ENCODE measurements around the gene DHTKD1.

DHTKD1 gene

GRCh38 chr10:12068449-12069269, at the start of gene DHTKD1:
DHTKD1 (plus strand) TSS chr10:12068954; CDS start chr10:12069034, 80 bp downstream.
- DNase-seq (ENCODE audit: low read depth in 2 of 2), result peak; percentile 93 to 99

- no peak for DNase-seq (ENCODE audit: low read depth in 2 of 2)
Observed at GRCh38 chr10:12019283-12019971, 49.3 kb upstream of the DHTKD1 start.

- no peak for DNase-seq (ENCODE audit: low read depth in 2 of 2)
Observed at GRCh38 chr10:12020574-12020973, 48.2 kb upstream of the DHTKD1 start.

GRCh38 chr10:12022580-12023257, 46.0 kb upstream of the DHTKD1 start:
- DNase-seq (ENCODE audit: low read depth in 2 of 2), result no peak

GRCh38 chr10:12025591-12025990, 43.2 kb upstream of the DHTKD1 start:
- no peak for DNase-seq (ENCODE audit: low read depth in 2 of 2)

- no peak for DNase-seq (ENCODE audit: low read depth in 2 of 2)
Observed at GRCh38 chr10:12027539-12027938, 41.2 kb upstream of the DHTKD1 start.

- no peak for DNase-seq (ENCODE audit: low read depth in 2 of 2)
Observed at GRCh38 chr10:12031404-12031803, 37.4 kb upstream of the DHTKD1 start.

- no peak for DNase-seq (ENCODE audit: low read depth in 2 of 2)
Observed at GRCh38 chr10:12036073-12036655, 32.6 kb upstream of the DHTKD1 start.

- no peak for DNase-seq (ENCODE audit: low read depth in 2 of 2)
Observed at GRCh38 chr10:12041766-12042408, 26.9 kb upstream of the DHTKD1 start.

- DNase-seq (ENCODE audit: low read depth in 2 of 2), result peak; percentile 3 to 28
Observed at GRCh38 chr10:12042409-12042796, 26.4 kb upstream of the DHTKD1 start.

GRCh38 chr10:12042797-12043651, 25.7 kb upstream of the DHTKD1 start, which contains the start of gene UPF2:
UPF2 (minus strand) TSS chr10:12042809; CDS start chr10:12035423, 7,386 bp downstream.
- DNase-seq (ENCODE audit: low read depth in 2 of 2), result peak; percentile 95

GRCh38 chr10:12045596-12045995, 23.2 kb upstream of the DHTKD1 start:
- DNase-seq (ENCODE audit: low read depth in 2 of 2), result no peak

- no peak for DNase-seq (ENCODE audit: low read depth in 2 of 2)
Observed at GRCh38 chr10:12048547-12048946, 20.2 kb upstream of the DHTKD1 start.

- DNase-seq (ENCODE audit: low read depth in 2 of 2), result no peak
Observed at GRCh38 chr10:12050528-12050927, 18.2 kb upstream of the DHTKD1 start.

- DNase-seq (ENCODE audit: low read depth in 2 of 2), result no peak
Observed at GRCh38 chr10:12051241-12051640, 17.5 kb upstream of the DHTKD1 start.

GRCh38 chr10:12055732-12056131, 13.0 kb upstream of the DHTKD1 start:
- no peak for DNase-seq (ENCODE audit: low read depth in 2 of 2)

- DNase-seq (ENCODE audit: low read depth in 2 of 2), result no peak
Observed at GRCh38 chr10:12056748-12057147, 12.0 kb upstream of the DHTKD1 start.

- no peak for DNase-seq (ENCODE audit: low read depth in 2 of 2)
Observed at GRCh38 chr10:12061124-12061523, 7.6 kb upstream of the DHTKD1 start.

- DNase-seq (ENCODE audit: low read depth in 2 of 2), result no peak
Observed at GRCh38 chr10:12062754-12063482, 5.8 kb upstream of the DHTKD1 start.

- DNase-seq (ENCODE audit: low read depth in 2 of 2), result no peak
Observed at GRCh38 chr10:12063483-12063818, 5.3 kb upstream of the DHTKD1 start.
